Right lobe of liver (tissue), 4 donors: ENCODE results near the gene IER2.

Experiments used
- CTCF ChIP-seq, 4 donors: fragments of 200-600 bp in 3 of 4; fragments of 450-650 bp in 1 of 4; IDR thresholded peaks; one replicate each; pipeline versions ENCODE4 v1.5.1 to v1.8.0; 2016 to 2022; ENCODE audit warnings: antibody characterized with exemption in 4 of 4, mild to moderate bottlenecking in 2 of 4
- POLR2A ChIP-seq: fragments of 450-650 bp; IDR thresholded peaks from one replicate; pipeline ENCODE4 v1.6.1; 2017; ENCODE audit warnings: antibody characterized with exemption, mild to moderate bottlenecking
- donor health status: DM: no; HTN: no; CAD: no.
- donor health status: DM: no; HTN: no; CAD: no.
- donor health status: DM: no; HTN: yes; CAD: no.

GRCh38 chr19:13151605-13152355, 1.6 kb downstream of the IER2 start:
- TF ChIP-seq CTCF (IDR thresholded peaks at IDR 0.05) (no peak), POLR2A (peak; percentile 98)
